ENCODE data around the gene ZCCHC2. TPM values are rescaled to one million over a fixed set of nuclear protein-coding genes. Genes with fewer than 3 reads are reported as not detected.

Gene ZCCHC2
- total RNA-seq, 6 experiments from 2014 or later: 18.9 to 26.6 (median 23.5) TPM

DNA sequence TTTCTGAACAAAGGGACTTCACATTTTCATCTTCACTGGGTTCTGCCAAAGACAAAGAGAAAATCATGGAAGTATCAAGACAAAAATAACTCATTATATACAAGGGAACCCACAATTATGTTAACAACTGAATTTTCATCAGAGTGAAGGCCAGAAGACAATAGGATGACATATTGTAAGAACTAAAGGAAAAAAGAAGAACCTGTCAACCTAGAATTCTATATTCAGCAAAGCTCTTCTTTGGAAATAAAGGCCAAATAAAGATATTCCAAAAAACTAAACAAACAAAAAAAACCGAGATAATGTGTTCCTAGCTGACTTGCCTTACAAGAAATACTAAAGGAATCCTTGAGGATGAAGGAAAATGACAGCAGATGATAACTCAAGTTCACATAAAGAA, 10.3 kb upstream of the ZCCHC2 start:
- H3K4me3 ChIP-seq: no peak overlapping the region
- intact Hi-C loops (cut with DNase I): no loop called here
- DNase-seq (no peak), ATAC-seq (no peak)
- H3K9me3 ChIP-seq: peaks cover 0 to 12% (median 0%) of the 10 kb centered on the region in 4 donors
- 60% methylated on average over 1 of the region's 1 CpG for WGBS (ENCODE audit: insufficient coverage, low coverage, low lambda C conversion rate, missing lambda C conversion rate)
- TF ChIP-seq, protein P1, sequence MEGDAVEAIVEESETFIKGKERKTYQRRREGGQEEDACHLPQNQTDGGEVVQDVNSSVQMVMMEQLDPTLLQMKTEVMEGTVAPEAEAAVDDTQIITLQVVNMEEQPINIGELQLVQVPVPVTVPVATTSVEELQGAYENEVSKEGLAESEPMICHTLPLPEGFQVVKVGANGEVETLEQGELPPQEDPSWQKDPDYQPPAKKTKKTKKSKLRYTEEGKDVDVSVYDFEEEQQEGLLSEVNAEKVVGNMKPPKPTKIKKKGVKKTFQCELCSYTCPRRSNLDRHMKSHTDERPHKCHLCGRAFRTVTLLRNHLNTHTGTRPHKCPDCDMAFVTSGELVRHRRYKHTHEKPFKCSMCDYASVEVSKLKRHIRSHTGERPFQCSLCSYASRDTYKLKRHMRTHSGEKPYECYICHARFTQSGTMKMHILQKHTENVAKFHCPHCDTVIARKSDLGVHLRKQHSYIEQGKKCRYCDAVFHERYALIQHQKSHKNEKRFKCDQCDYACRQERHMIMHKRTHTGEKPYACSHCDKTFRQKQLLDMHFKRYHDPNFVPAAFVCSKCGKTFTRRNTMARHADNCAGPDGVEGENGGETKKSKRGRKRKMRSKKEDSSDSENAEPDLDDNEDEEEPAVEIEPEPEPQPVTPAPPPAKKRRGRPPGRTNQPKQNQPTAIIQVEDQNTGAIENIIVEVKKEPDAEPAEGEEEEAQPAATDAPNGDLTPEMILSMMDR (IDR thresholded peaks at IDR 0.05): no peak
- TF ChIP-seq POLR2A (IDR thresholded peaks at IDR 0.05): no peak
- H3K4me1 ChIP-seq: peaks cover 0 to 28% (median 10%) of the 10 kb centered on the region in 4 donors
- H3K27ac ChIP-seq: no peak overlapping the region
- H3K27me3 ChIP-seq: no peaks in the 10 kb centered on the region
- no peaks in the 10 kb centered on the region for H3K36me3 ChIP-seq

DNA sequence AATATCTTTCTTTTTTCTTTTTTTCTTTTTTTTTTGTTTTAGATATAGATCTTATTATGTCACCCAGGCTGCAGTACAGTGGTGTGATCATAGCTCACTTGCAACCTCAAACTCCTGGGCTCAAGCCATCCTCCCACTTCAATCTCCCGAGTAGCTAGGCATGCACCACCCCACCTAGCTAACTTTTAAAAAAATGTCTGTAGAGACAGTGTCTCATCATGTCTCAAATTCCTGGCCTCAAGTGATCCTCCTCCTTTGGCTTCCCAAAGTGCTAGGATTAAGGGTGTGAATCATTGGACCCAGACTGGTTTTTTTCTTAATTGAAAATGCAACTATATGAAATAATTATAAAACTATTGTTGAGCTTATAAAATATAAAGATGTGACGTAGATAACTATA, 9.8 kb upstream of the ZCCHC2 start:
- WGBS (ENCODE audit: insufficient coverage, low coverage, low lambda C conversion rate, missing lambda C conversion rate): 85% methylated on average over 2 of the region's 2 CpGs
- DNase-seq (no peak), ATAC-seq (no peak)
- no peak overlapping the region for H3K4me3 ChIP-seq
- H3K9me3 ChIP-seq: peaks cover 0 to 12% (median 0%) of the 10 kb centered on the region in 4 donors
- no peaks in the 10 kb centered on the region for H3K27me3 ChIP-seq
- H3K4me1 ChIP-seq: peaks cover 0 to 24% (median 10%) of the 10 kb centered on the region in 4 donors
- TF ChIP-seq, protein P1 (IDR thresholded peaks at IDR 0.05): no peak
- TF ChIP-seq POLR2A (IDR thresholded peaks at IDR 0.05): no peak
- intact Hi-C loops (cut with DNase I): no loop called here
- no peaks in the 10 kb centered on the region for H3K36me3 ChIP-seq
- no peak overlapping the region for H3K27ac ChIP-seq

DNA sequence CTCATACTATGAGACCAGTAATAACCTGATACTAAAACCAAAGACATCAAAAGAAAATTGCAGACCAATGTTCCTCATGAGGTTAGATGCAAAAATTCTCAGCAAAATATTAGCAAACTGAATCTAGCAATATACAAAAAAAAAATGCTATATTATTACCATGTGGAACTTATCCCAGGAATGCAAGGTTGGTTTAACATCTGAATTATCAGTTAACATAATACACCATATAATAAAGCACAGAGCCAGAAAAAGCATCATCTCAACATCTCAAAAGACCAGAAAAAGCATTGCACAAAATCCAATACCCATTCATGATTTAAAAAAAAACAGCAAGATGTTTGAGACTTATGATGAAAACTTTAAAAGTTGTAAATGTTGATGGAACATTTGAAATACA, 8.3 kb upstream of the ZCCHC2 start:
- no peaks in the 10 kb centered on the region for H3K36me3 ChIP-seq
- H3K27me3 ChIP-seq: no peaks in the 10 kb centered on the region
- H3K9me3 ChIP-seq: peaks cover 0 to 12% (median 0%) of the 10 kb centered on the region in 4 donors
- DNase-seq (no peak), ATAC-seq (no peak)
- H3K4me3 ChIP-seq: no peak overlapping the region
- intact Hi-C loops (cut with DNase I): no loop called here
- no peak for TF ChIP-seq POLR2A (IDR thresholded peaks at IDR 0.05)
- TF ChIP-seq, protein P1 (IDR thresholded peaks at IDR 0.05): no peak
- H3K4me1 ChIP-seq: peaks cover 0 to 26% (median 7%) of the 10 kb centered on the region in 4 donors
- H3K27ac ChIP-seq: no peak overlapping the region

DNA sequence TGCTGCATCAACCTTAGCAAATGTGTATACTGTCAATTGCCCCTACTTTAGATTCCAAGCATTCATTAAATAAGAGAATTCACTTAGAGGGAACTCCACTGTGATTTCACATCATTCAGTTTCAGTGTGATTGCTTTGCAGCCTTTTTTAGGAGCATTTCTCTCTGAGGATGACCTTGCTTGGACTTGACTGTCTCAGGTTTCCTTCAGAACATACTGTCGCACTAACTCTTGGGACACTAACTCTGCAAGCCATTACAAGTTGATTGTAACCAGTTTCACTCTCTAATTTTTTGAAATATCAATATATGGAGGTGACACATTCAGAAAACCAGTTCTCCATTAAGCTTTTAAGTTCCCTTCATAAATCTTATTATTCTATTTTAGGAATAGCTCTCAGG, 6.6 kb upstream of the ZCCHC2 start:
- ATAC-seq: no peak
- intact Hi-C loops (cut with DNase I): no loop called here
- H3K36me3 ChIP-seq: no peaks in the 10 kb centered on the region
- WGBS (ENCODE audit: insufficient coverage, low coverage, low lambda C conversion rate, missing lambda C conversion rate): 73% methylated on average over 1 of the region's 1 CpG
- DNase-seq: no peak
- no peak overlapping the region for H3K27ac ChIP-seq
- TF ChIP-seq, protein P1 (IDR thresholded peaks at IDR 0.05): no peak
- TF ChIP-seq POLR2A (IDR thresholded peaks at IDR 0.05): no peak
- peaks cover 0 to 26% (median 0%) of the 10 kb centered on the region in 4 donors for H3K4me1 ChIP-seq
- peaks cover 0 to 12% (median 0%) of the 10 kb centered on the region in 4 donors for H3K9me3 ChIP-seq
- H3K4me3 ChIP-seq: no peak overlapping the region
- no peaks in the 10 kb centered on the region for H3K27me3 ChIP-seq

Measured in right lobe of liver (tissue), 6 donors.